GM19372 (cell line): Measurements from ENCODE around the gene INPP5A.

ENCODE experiments used
- ATAC-seq: cut with Tn5 transposase; IDR thresholded peaks from one replicate; pipeline ENCODE4 v1.9.1; 2021; ENCODE audit warnings: mild to moderate bottlenecking, low read depth, moderate library complexity; ENCODE audit not compliant: unreplicated experiment

The INPP5A gene

GRCh38 chr10:132576671-132577349 lies 39.2 kb downstream of the INPP5A start:
- no peak for ATAC-seq

- ATAC-seq = no peak
Observed at GRCh38 chr10:132577350-132578003, 39.9 kb downstream of the INPP5A start.

GRCh38 chr10:132578287-132578951 lies 40.8 kb downstream of the INPP5A start:
- no peak for ATAC-seq

GRCh38 chr10:132579027-132579859 lies 41.7 kb downstream of the INPP5A start:
- ATAC-seq = no peak

GRCh38 chr10:132580143-132580542 lies 42.6 kb downstream of the INPP5A start:
- ATAC-seq = no peak

GRCh38 chr10:132580617-132581016 lies 43.0 kb downstream of the INPP5A start:
- ATAC-seq = no peak

- ATAC-seq = no peak
Observed at GRCh38 chr10:132582137-132582536, 44.5 kb downstream of the INPP5A start.

- no peak for ATAC-seq
Observed at GRCh38 chr10:132582771-132583170, 45.2 kb downstream of the INPP5A start.

- ATAC-seq = no peak
Observed at GRCh38 chr10:132583456-132583855, 45.9 kb downstream of the INPP5A start.

- ATAC-seq = no peak
Observed at GRCh38 chr10:132584081-132584480, 46.5 kb downstream of the INPP5A start.

- ATAC-seq = no peak
Observed at GRCh38 chr10:132585732-132586722, 48.4 kb downstream of the INPP5A start.

GRCh38 chr10:132586739-132587138 lies 49.2 kb downstream of the INPP5A start:
- ATAC-seq = no peak

GRCh38 chr10:132587175-132587574 lies 49.6 kb downstream of the INPP5A start:
- no peak for ATAC-seq

GRCh38 chr10:132588301-132589013 lies 50.9 kb downstream of the INPP5A start:
- ATAC-seq = no peak

- ATAC-seq = no peak
Observed at GRCh38 chr10:132589015-132589414, 51.4 kb downstream of the INPP5A start.

- ATAC-seq = no peak
Observed at GRCh38 chr10:132589681-132590080, 52.1 kb downstream of the INPP5A start.

GRCh38 chr10:132590094-132590751 lies 52.6 kb downstream of the INPP5A start:
- ATAC-seq = no peak

GRCh38 chr10:132590752-132591121 lies 53.1 kb downstream of the INPP5A start:
- no peak for ATAC-seq
